Measurements from ENCODE around the gene CACNA1C.

Gene CACNA1C

DNA sequence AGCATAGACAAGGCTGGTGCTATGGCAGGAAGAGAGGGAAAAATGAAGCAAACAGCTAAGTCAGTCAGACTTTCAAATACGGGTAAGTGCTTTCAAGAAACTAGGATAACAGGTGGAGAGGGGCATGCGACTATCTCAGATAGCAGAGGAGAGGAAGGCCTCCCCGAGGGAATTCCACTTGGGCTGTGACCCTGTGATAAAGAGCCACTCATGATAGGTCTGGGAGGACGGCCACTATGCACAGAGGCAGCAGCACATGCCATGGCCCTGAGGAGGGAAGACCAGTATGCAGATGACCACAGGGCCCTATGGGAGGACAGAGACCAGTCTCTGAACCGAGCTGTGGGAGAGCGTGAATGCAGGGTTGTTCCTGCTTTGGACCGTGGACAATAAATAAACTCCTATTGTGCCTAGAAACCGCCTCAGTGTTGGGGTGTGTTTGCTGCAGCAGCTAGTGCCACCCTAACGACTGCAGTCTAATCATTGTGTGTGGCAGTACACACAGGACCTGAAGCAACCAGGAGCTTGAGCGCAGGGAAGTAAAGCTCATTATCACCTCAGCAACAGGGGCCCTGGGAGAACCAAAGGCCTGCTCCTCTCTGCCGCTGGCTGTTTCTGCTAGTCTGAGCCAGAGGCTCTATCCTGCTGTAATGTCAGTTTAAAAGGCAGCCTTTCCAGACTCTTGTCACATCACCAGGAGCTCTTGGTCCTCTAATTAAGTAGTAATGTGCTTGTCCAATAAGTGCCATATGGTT lies 119.1 kb downstream of the CACNA1C start:
- no peak for DNase-seq (ENCODE audit: low spot score)

DNA sequence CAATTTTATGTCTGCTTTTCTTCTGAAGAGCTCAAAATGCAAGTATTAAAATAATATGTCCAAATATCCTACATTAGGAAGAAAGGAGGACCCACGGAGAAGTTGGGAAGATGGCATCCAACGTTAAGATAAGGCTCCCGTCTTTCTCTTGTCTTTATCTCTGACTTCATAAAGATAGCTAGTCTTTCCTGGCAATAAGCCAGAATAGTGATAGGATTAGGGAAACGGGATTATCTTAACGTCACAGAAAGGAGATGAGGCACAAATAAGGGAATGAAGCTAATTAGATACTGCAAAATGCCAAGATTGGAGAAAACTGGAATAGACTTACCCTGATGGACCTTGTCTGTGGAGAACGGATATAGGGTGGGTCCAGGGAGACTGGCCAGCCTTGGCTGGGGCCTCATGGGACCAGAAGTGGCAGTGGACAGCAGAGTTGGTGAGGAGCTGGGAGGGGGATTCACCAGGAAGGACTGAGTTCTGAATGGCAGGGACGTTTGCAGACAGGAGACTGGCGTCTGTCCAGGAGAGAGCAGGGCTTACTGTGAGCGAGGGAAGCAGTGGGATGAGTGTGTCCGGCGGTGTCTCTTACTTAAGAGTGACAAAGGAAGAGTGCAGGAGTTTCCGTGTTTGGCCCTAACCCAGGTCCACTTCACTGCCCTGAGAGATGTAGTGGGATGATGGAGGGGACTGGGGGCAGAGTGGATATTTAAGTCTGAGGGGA lies 119.9 kb downstream of the CACNA1C start:
- no peak for DNase-seq (ENCODE audit: low spot score)

DNA sequence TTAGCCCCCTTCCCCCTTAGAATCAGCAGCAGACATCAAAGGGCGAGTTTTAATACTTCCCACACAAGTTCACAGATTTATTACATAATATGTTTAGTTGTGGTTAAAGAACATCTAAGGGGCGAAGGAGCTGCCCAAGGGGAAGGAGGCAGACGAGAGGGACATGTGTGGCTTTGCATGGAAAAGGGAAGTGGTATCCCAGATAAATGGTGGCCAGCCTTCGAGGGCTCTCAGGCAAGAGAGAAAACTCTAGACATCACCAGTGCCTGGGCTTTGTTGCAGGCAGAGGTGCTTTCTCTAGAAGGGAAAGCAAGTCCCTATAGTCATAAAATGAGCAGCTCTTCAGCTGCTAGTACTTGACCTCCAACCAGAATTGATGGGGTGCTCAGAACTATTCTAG lies 121.2 kb downstream of the CACNA1C start:
- DNase-seq (ENCODE audit: low spot score): no peak

DNA sequence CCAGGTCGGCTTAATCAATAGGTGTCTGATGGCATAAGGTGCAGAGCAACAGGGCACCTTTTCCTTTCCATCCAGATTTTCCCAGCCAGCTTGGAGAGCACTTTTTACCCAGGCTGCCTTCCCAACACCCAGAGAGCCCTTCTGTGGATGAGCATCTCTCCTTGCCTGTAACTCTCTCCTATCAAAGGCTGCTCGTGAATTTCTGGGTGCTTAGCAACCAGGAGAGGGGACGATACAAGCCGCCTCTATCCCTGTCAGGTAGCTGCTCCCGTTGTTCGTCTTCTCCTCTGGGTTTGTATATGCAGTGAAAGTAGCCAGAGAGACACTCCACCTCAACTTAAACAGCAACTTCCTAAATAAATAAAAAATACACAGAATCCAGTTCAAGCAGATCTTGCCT lies 124.2 kb downstream of the CACNA1C start:
- no peak for DNase-seq (ENCODE audit: low spot score)

DNA sequence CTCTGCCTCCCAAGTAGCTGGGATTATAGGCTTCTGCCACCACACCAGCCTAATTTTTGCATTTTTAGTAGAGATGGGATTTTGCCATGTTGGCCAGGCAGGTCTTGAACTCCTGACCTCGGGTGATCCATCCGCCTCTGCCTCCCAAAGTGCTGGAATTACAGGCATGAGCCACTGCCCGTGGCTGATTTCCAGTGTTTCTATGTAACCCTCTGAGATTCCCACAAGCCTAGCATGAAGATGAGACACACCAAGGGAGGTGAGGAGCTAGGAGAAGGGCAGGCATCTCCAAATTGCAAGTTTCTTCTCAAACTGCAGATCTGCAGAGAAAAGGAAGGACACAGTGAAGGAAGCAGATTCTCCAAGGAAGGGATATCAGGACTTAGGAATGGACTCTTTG lies 125.0 kb downstream of the CACNA1C start:
- DNase-seq (ENCODE audit: low spot score): no peak

DNA sequence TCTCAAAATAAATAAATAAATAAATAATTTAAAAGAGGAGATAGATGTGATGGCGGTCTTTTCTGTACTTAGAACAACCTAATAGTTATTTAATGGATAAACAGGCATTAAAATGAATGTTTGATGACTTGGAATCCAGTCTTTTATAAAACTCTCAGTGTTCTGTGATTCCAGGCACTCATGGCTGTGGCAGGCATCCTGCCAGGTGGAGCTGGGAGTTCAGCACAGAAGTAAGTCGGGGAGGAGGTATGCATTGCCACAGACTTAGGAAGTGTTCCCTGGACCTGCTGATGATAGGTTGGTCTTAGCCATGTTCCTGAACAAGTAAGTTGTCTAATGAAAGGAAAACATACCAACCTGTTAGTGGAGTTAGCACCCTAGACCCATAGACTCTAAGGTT lies 126.3 kb downstream of the CACNA1C start:
- DNase-seq (ENCODE audit: low spot score): no peak

DNA sequence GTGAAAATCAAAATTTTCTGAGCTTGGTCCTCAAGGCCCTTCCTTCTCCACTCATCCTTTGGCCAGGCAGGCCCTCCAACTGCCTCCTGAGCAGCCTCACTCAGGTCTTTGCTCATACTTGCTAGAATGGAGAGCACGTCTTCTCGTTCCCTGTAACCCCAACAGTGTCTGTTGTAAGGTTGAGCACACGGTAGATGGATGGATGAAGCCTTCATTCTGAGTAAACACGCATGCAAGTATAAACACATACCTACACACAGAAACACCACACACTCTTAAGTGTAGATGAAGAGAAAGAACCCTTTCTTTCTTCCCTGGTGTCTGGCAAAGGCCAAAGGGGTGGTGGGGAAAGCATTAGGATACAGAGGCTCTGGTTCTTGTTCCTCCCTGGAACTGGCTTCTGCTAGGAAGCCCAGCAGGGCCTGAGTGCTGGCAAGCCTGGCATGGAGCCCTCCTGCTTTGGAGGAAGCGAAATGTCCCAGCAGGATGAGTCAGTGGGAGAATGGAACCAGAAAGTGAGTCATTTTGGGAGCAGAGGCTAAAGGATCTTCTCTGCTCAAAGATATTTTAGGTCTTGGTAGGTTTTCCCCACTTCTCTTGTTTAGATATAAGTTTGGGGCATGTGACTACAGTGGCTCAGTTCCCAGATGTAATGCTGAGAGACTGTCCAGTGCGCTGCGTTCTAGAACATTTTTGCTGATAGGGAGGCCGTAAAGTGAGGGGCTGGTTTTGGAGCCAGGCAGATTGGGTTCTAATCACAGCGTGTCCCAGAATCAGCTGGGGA lies 127.4 kb downstream of the CACNA1C start:
- peak; percentile 25 for DNase-seq (ENCODE audit: low spot score)

DNA sequence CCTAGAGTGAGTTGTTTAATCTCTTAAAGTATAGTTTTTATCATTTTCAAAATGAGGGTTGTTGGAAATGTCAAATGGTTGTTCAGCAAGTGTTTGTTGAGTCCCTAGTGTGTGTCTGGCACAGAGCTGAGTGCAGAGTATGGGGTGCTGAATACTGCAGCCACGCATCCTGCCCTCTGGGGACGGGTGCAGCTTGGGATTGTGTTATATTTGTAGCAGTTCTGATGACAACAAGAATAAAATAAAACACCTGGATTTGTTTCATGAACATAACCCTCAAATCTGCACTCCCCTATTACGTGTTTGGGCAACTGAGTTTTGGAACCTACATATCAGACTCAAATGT lies 127.9 kb downstream of the CACNA1C start:
- DNase-seq (ENCODE audit: low spot score): no peak

DNA sequence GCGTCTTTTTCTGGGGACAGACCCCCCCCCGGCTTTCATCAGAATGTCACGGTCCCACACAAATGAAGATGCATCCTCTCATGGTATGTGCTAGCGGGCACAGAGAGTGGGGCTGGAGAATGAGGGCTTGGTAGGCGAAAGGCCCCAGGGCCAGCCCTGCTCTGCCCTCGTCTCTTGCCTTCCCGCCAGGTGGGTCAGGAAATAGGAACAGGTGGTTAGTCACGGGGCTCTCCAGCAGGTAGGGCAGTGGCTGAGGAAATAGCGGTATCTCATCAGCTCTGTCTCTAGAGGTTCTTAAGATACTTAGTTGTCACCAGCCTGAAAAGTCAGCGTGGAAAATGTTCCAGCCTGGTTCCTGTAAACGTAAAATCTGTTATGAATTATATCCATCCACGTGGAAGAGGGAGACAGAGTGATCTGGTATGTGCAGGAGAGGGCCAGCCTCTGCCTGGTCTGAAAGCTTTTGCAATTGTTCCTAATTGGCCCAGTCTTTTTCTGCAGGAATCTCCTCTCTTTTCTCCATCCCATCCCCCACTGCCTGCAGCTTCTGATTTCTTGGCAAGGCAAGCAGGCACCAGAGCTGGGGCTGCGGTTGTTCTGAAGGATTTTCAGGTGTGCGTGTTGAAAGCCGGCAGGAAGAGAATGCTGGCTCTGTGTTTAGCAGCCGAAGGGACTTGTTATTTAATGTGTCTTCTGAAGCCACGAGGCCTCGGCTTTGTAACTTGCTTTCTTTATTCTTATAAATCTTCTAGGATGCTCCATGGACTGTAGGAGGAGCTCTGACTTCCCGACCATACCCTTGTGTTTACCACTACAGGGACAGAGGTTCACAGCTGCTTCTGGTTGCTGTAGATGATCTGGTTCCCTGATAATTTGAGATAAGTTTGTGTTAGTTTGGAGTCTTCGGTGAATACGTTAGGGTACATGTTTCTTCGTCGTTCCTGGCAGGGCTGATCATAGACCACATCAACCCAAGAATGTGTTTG lies 131.1 kb downstream of the CACNA1C start:
- DNase-seq (ENCODE audit: low spot score): peak; percentile 8

DNA sequence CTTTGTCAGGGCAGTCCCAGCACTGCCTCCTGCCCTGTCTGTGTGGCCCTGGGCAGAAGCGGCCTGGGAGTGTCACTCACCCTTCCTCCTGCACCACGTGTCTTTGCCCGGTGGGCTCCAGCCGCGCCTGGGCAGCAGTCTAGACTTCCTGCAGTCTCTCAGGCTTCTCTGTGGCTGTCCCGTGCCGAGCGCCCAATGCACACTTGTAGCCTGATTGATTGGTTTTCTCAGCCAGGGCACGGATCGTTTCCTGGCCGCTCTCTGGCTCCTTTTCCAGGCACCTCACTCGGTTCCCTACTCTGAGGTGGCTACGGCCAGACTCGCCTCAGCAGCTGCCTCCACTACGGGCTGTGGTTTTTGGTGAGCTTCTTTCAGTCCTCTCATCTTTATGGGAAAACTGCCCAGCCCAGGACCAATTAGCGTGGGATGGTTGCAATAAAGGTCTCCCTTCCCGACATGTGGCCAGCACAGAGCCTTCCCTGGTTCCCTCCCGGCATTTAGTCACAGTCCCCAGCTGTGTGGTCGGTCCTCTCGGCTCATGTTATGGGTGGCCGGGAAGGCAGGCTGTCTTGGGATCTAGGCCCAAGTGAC lies 133.1 kb downstream of the CACNA1C start:
- no peak for DNase-seq (ENCODE audit: low spot score)

DNA sequence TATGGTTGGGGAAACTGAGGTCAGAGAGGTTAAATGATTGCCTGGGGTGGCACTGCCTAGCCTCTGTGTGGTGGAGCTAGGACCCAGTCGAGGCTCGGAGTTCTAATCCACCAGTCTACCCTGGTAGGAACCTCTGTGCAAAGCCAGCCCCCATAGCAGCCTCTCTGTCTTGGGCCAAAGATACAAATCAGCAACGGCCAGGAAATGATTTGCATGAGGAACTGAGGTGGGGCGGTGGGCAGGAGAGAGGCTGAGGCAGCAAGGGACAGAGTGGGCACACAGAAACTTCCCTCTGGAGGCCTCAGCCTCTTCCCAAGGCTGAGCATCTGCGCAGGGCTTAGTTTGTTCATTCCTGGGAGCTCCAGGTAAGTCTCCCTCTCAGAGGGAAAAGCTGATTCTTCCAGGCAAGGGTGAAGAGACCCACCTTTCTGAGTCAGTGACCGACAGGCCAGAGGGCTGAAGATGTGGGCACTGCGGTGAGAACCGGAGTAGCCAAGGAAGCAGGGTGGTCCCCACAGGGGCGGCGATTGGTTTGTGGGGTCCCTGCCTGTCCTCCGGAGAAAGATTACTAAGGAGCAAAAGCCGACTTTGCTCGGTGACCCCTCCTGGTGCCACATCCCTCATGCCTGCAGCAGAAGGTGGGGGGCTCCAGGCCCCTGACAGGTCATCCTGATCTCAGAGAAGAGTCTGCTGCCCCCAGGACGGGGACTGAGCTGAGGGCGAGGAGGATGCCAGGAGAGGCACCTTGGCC lies 134.6 kb downstream of the CACNA1C start:
- DNase-seq (ENCODE audit: low spot score): no peak

DNA sequence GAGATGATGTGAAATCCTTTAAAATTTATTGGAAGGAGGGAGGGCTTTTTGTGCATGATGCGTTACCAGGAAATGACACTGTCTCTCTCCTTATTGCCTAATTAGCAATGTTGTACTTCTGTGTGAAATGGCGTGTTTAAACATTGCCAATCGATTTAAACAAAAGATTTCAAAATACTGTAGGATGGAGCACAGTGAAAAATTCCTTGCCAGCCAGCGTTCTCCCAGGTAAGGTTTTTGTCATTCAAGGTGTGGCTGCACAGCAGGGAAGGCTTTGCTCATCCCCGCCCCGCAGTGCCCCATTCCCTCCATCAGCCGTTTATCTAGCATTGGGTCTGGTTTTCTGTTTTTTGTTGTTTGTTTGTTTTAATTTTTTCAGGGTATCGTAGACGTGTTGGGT lies 137.3 kb downstream of the CACNA1C start:
- DNase-seq (ENCODE audit: low spot score): no peak

DNA sequence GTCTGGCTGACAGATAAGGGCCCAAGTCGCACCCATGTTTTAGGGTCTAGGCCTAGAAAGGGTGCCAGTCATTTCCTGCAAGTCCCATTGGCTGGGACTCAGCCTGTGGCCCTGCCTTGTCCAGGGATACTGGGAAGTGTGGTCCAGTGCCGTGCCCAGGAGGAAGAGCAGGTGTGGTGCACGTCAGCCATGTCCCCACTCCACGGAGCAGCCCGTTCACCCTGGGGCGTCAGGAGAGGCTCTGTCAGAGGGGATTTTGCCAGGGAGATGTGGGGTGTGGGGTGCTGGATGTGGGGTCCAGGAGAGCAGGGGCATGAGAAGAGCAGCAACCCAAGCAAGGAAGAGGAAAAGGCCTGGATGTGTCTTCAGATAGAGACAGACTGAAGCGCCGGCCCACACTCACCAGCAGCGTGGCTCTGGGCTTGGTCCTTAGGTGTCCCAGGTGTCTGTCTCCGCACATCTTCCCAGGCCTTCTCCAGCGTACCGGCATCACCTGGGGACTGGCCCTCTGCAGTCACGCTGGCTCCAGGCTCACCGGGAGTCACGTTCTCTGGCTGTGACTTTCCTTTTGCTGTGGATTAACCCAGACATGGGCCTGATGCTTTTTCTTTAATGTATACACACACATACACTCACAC lies 138.2 kb downstream of the CACNA1C start:
- DNase-seq (ENCODE audit: low spot score): no peak

DNA sequence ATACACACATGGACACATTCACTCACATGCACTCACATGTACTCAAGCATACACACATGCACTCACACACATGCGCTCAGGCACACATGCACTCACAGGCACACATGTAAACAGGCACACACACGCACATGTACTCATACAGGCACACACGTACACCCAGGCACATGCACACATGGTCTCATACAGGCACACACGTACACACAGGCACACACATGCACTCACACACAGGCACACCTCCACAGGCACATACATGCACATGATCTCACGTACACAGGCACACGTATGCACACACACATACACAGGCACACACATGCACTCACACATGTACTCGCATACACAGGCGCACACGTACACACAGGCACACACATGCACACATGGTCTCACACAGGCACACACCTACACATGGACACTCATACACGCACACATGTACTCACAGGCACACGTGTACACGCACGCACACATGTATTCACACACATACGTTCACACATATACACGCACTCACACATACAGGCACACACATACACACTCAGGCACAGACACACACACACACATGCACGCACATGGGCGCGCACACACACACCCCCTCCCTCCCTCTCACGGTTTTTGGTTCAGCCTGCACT lies 138.9 kb downstream of the CACNA1C start:
- no peak for DNase-seq (ENCODE audit: low spot score)

DNA sequence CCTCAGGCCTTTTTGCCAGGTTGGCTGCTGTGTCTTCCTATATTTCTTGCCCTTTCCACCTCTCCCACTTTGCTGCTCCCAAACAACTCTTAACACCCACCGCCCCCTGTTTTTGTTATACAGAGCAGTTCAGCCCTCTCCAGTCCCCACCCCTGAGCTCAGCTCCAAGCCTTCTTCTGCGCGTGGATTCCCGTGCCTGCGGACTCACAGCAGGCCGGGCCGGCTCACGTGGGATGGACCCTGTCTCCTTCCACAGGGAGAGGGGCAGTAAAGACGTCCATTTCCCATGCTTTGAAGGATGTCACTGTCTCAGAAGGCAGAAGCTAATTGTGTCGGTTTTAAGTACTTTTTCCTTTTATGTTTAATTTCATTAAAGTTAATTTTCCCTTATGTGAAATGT lies 139.4 kb downstream of the CACNA1C start:
- DNase-seq (ENCODE audit: low spot score): no peak

DNA sequence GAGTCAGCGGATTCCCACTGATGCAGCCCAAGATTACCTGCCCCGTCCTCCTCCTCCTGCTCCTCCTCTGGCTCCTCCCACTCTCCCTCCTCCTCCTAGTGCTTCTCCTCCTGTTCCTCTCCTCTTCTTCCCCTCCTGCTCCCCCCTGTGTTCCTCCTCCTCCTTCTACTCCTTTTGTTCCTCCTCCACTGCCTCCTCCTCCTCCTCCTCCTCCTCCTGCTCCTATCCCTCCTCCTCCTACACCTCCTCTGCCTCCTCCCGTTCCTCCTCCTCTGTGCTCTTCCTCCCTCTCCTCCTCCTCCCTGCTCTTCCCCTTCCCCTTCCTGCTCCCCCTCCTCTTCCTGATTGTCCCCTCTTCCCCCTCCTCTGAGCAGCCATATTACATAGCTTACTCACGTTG lies 141.3 kb downstream of the CACNA1C start:
- DNase-seq (ENCODE audit: low spot score): no peak

DNA sequence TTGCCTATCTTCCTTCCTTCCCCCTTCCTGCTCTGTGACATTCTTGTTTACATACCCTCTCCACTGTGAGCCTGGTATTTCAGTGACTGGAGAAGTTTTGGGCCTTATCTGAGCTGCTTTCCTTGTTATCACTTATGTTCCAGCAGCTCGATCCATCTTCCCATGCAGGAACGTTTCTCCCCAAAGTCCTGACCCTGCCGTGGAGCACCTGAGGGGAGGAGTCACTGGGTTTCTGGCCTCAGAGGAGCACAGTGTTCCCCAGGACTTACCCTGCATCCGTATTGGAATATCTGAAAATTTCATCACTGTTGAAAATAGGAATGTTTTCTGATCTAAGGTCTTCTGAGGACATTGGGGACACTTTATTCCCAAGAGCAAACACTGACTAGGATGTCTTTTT lies 141.8 kb downstream of the CACNA1C start:
- no peak for DNase-seq (ENCODE audit: low spot score)

DNA sequence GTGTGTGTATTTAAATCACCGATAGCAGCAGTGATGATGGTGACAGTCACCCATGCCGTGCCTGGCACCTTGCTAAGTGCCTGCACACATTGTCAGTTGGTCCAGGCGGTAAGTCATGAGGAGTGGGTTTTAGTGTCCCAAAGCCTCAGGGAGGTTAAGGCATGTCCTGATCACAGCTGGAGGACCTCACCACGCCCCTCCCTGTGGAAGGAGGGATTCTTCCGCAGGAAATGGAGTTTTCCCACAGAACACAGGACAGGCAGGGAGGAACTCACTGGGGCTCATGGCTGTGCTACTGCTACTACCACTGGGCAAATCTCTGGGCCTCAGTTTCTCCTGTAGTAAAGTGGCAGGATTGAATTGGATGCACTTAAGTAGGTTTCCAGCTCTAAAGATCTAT lies 142.3 kb downstream of the CACNA1C start:
- no peak for DNase-seq (ENCODE audit: low spot score)

DNA sequence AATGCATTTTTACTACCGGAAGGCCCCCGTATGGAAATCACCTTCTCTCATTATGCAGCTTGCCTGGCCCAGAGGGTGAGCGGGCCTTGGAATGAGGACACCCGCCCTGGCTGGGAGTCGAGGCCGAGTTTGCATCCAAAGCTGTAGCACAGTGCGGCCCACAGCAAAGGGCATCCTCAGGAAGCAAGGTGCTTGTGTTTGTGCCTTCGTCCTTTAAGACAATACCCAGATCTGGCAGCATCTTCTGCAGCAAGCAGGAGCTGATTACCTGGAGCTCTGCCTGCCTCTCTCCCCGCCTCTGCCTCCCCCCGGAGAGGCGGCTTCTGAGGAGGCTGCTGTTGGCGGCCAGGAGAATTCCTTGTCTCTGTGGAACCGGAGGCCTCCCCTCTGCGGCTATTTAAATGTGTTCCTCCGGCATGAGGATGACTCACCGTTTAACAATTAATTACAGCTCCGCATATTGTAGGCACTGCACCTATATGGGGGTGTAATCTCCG lies 145.3 kb downstream of the CACNA1C start:
- DNase-seq (ENCODE audit: low spot score): no peak

DNA sequence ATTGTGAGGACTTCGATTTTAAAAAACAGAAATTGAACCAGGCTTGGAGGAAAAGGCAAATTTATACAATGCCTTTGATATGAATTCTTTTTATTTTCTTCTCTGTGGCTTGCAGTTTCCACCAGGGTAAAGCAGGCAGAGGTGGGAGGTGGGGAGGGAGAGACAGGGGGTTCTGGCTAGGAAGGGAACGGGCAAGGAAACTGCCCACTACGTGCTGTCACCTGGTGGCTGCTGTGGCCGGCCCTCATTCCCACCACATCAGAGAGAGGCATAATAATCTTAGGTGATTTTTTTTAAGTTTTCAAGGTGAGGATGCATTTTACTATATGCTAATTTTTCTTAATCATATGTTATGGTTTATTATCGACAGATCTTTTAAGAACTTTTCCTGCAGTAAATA lies 145.8 kb downstream of the CACNA1C start:
- no peak for DNase-seq (ENCODE audit: low spot score)
